GM12801 (cell line): ENCODE results near the gene LGALSL.

ENCODE experiments used
- TF ChIP-seq, protein P1 (sequence below): IDR thresholded peaks from one replicate; pipeline ENCODE4 v1.5.1; 2011; ENCODE audit warnings: control low read depth; ENCODE audit not compliant: insufficient read length; ENCODE audit errors: extremely low read depth

LGALSL gene

DNA sequence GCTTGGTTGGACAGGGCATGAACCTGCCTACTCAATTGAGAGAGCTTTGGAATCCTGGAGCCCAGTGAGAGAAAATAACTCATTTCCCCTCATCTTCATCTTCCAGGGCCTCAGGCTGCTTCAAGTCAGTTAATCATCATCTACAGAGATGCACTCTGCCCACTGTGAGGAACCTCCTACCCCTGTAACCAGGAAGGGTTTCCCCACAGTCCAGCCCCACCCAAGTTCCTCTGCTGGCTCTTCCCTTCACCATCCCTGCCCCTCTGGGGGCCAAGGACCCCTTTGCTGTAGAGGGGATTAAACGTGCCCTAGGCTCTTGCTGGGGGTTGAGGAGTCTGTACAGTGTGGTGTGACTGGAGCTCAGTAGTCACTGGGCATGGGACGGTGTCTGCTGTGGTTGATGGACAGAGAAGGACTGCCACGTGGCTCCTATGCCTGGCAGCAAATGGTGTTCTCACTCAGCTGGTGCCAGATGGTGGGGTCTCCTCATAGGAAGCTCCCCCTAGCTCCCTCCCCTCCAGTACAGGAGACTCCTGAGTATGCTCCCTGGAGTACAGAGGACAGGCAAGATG is 29.5 kb upstream of the LGALSL start:
- TF ChIP-seq, protein P1, sequence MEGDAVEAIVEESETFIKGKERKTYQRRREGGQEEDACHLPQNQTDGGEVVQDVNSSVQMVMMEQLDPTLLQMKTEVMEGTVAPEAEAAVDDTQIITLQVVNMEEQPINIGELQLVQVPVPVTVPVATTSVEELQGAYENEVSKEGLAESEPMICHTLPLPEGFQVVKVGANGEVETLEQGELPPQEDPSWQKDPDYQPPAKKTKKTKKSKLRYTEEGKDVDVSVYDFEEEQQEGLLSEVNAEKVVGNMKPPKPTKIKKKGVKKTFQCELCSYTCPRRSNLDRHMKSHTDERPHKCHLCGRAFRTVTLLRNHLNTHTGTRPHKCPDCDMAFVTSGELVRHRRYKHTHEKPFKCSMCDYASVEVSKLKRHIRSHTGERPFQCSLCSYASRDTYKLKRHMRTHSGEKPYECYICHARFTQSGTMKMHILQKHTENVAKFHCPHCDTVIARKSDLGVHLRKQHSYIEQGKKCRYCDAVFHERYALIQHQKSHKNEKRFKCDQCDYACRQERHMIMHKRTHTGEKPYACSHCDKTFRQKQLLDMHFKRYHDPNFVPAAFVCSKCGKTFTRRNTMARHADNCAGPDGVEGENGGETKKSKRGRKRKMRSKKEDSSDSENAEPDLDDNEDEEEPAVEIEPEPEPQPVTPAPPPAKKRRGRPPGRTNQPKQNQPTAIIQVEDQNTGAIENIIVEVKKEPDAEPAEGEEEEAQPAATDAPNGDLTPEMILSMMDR, result no peak

DNA sequence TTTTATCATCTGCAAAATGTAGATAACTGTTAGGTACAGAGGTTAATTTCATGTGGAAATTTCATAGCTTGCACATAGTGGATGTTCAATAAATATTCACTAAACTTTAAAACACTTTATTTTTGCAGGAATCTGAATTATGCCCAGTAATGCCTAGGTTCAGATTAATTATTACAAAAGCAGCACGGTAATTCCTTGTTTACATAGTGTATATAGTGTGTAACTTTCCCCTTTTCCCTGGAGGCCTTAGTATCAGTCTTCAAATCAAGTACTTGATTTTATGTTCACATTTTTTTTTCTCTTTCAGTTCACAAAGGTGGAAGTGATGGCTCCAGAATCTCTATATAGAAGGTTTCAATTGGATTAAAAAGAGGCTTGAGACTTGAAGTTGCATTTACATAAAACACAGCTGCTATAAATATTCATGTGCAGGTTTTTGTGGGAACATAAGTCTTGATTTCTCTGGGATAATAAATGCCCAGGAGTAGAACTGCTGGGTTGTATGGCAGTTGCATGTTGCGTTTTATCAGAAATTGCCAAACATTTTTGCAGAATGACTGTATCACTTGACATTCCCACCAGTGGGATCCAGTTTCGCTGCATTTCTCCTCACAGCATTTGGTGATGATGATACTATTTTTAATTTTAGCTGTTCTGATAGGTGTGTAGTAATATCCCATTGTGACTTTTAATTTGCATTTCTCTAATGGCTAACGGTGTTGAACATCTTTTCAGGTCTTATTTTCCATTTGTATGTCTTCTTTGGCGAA is 27.6 kb upstream of the LGALSL start:
- TF ChIP-seq, protein P1, result no peak

DNA sequence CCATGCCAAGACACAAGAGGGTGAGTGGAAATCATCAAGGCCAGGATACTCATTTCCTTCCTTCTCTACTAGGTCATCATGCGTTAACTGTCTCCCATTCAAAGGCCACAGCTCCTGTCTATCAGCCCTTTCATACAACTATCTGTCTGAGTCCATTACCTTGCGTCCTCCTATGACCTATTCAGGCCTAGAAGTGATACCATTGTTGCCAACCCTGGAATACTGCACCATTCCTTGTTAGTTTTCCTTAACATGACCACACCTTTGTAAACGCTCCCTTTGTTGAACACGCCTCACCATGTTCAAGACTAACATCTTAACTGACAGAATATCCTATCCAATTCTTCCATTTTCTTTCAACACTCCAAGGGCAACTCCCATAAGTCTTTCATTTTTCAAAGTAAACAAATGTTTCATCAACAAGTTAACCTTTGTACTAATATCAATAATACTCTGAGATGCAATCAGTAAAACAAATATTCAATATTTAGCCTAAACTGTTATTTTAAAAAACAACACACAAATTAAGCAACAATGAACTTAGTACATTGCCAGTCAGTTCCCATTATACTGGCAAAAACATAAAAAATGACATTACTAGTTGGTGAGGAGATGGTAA is 19.8 kb upstream of the LGALSL start:
- TF ChIP-seq, protein P1, result no peak

DNA sequence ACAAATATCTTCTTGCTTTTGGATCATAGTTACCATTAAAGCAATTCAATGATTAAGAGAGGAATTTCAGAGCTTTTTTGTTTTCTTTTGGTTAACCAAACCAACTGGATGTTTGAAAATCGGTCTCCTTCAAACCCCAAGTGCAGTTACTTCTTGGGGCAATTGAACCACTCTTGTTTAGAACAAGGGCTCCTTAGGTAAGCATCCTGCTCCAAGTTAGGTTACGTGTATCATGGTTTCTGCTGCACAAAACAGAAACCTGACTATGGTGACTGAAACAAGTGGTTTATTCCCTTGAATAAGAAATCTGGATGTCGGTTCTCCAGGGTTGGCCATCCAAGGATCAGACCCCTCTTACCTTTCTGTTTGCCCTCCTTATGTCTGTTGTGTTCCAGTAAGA is 16.1 kb upstream of the LGALSL start:
- TF ChIP-seq, protein P1, result no peak

DNA sequence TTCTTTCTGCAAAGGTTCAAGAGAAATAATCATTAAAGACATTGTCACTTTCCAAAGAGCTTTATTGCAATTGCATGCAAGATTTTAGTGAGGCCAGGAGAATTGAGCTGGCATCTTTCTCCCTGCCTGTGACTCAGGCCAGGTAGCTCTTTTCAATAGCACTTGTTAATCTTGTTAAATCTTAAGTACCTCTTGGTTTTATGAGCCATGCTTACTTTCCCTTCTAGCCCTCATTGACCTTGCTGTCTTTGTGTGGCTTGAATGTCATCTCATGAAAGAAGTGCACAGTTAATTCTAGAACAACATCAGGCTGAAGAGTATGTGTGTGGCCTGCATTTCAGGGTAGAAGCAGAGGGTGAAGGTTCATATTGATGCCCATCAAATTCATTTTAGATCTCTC is 14.8 kb upstream of the LGALSL start:
- TF ChIP-seq, protein P1, result no peak

DNA sequence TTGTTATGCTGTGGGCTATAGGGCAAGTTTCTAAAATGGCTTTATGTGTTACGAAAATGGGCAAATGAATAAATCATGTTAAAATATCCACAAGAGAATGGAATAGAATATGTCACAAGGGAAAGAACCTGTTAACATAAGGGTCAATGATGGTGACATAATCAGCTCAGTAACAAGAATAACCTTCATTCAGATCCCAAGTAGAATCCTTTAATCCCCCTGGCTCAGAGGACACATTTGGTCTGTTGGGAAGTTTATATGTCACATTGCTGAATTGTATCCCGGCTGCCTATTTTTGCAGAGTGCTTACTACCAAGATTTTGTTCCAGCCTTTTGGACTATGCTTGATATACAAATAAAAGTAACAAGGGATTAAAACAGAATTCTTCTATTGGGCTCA is 13.1 kb upstream of the LGALSL start:
- TF ChIP-seq, protein P1, result no peak

DNA sequence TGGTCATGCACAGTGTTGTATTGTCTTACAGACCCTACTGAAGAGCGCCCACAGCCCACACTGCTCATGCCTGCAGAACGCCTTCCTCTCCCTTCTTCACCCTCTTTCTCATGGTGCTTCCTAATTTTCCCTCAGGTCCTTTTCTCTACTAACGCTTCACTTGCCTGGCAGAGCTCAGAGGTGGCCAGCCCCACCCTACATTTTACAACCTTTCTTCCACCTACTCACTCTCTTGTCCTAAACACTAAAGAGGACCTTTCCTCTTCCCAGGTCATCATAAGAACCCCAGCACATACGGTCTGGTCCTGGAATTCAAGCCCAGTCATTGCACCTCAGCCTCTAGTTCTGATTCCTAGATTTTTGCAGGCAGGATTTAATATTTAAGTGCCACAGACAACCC is 11.7 kb upstream of the LGALSL start:
- TF ChIP-seq, protein P1, result no peak
